Activated CD8-positive, alpha-beta memory T cell treated with anti-CD3 and anti-CD28 coated beads, Interleukin-2, amount 50 U/mL, for 24 hours (primary cell): ENCODE measurements around the gene PPP2R2D.
"Not testable (repeated sequence)": the region's sequence is repeated elsewhere in the genome, so short reads cannot be mapped to it uniquely, and the experiment has no call there.

ENCODE experiments used
- DNase-seq: peaks from one replicate; pipeline ENCODE4 v3.0.0-alpha.2; 2020; ENCODE audit errors: extremely low read depth

Gene PPP2R2D

GRCh38 chr10:131908151-131908550 is 7.3 kb downstream of the PPP2R2D start:
- DNase-seq, result no peak

GRCh38 chr10:131909014-131909808 is 8.4 kb downstream of the PPP2R2D start:
- DNase-seq, result no peak

- no peak for DNase-seq
Measured at GRCh38 chr10:131909929-131910328, 9.1 kb downstream of the PPP2R2D start.

- DNase-seq, result no peak
Measured at GRCh38 chr10:131910663-131911314, 10.0 kb downstream of the PPP2R2D start.

GRCh38 chr10:131911451-131911850 is 10.6 kb downstream of the PPP2R2D start:
- no peak for DNase-seq

GRCh38 chr10:131912620-131913019 is 11.8 kb downstream of the PPP2R2D start:
- no peak for DNase-seq

- no peak for DNase-seq
Measured at GRCh38 chr10:131915484-131915883, 14.7 kb downstream of the PPP2R2D start.

GRCh38 chr10:131915990-131916766 is 15.4 kb downstream of the PPP2R2D start:
- no peak for DNase-seq

- not testable (repeated sequence) for DNase-seq
Measured at GRCh38 chr10:131916767-131917160, 16.0 kb downstream of the PPP2R2D start.

- DNase-seq, result not testable (repeated sequence)
Measured at GRCh38 chr10:131917496-131917895, 16.7 kb downstream of the PPP2R2D start.

- not testable (repeated sequence) for DNase-seq
Measured at GRCh38 chr10:131919461-131919860, 18.7 kb downstream of the PPP2R2D start.

- no peak for DNase-seq
Measured at GRCh38 chr10:131920151-131920550, 19.3 kb downstream of the PPP2R2D start.

GRCh38 chr10:131920693-131921092 is 19.9 kb downstream of the PPP2R2D start:
- DNase-seq, result no peak

GRCh38 chr10:131921184-131921583 is 20.4 kb downstream of the PPP2R2D start:
- DNase-seq, result no peak

GRCh38 chr10:131923038-131923756 is 22.4 kb downstream of the PPP2R2D start:
- no peak for DNase-seq

- no peak for DNase-seq
Measured at GRCh38 chr10:131925011-131925649, 24.3 kb downstream of the PPP2R2D start.

- no peak for DNase-seq
Measured at GRCh38 chr10:131925716-131926115, 24.9 kb downstream of the PPP2R2D start.

GRCh38 chr10:131926253-131926652 is 25.4 kb downstream of the PPP2R2D start:
- DNase-seq, result no peak

- no peak for DNase-seq
Measured at GRCh38 chr10:131926743-131927595, 26.2 kb downstream of the PPP2R2D start.
